Caco-2 (cell line): ENCODE results near the gene ATP6V1G2. TPM values are rescaled to one million over a fixed set of nuclear protein-coding genes. Genes with fewer than 3 reads are reported as not detected.
"Not testable (repeated sequence)": the region's sequence is repeated elsewhere in the genome, so short reads cannot be mapped to it uniquely, and the experiment has no call there.

Experiments used
- BruUV-seq: library from RNA; stranded (reverse); fragments of 400-500 nt; replicated peaks from 2 replicates; lab custom pipeline; 2021; lab: Mats Ljungman, UMichigan
- CTCF ChIA-PET: fragments of 300-600 bp; sonication (Branson Sonifier 250); formaldehyde crosslinking; loops from one replicate; lab custom pipeline; 2022; ENCODE audit warnings: antibody characterized with exemption; lab: Charles Lee
- POLR2A ChIA-PET: fragments of 300-600 bp; sonication (Branson Sonifier 250); formaldehyde crosslinking; loops from one replicate; lab custom pipeline; 2022; ENCODE audit warnings: antibody characterized with exemption; lab: Charles Lee
- DNase-seq, 2 experiments: peaks; one replicate each; pipeline versions ENCODE4 v3.0.0 to v3.0.0-alpha.2; 2020 to 2022
- H3K27me3 ChIP-seq: replicated peaks from 2 replicates; pipeline ENCODE4 v1.6.0; 2011; ENCODE audit warnings: low read length; ENCODE audit not compliant: control insufficient read depth, insufficient read depth
- H3K36me3 ChIP-seq: 2 replicates; pipeline ENCODE4 v1.5.1; 2011; ENCODE audit warnings: low read length; ENCODE audit not compliant: control insufficient read depth, insufficient read depth
- H3K4me1 ChIP-seq: fragments of 250-450 bp; sonication (Bioruptor Pico); 2 replicates; pipeline ENCODE4 v1.5.1; 2020; ENCODE audit warnings: mild to moderate bottlenecking
- H3K4me3 ChIP-seq: 2 replicates; pipeline ENCODE4 v1.5.1; 2011; ENCODE audit warnings: low read depth, mild to moderate bottlenecking, control low read depth, low read length
- H3K9me3 ChIP-seq: fragments of 250-450 bp; sonication (Bioruptor Pico); 2 replicates; pipeline ENCODE4 v1.5.1; 2020; ENCODE audit warnings: mild to moderate bottlenecking, moderate library complexity
- H3K27ac Mint-ChIP-seq: one replicate; pipeline ENCODE4 v1.8.0; 2022; ENCODE audit warnings: mixed read lengths; ENCODE audit not compliant: unreplicated experiment
- H3K27me3 Mint-ChIP-seq: one replicate; pipeline ENCODE4 v1.8.0; 2022; ENCODE audit warnings: mixed read lengths; ENCODE audit not compliant: insufficient read depth, unreplicated experiment
- H3K36me3 Mint-ChIP-seq: one replicate; pipeline ENCODE4 v1.8.0; 2022; ENCODE audit warnings: mild to moderate bottlenecking, mixed read lengths; ENCODE audit not compliant: insufficient read depth, unreplicated experiment
- H3K4me1 Mint-ChIP-seq: one replicate; pipeline ENCODE4 v1.8.0; 2022; ENCODE audit warnings: low read depth, mixed read lengths; ENCODE audit not compliant: unreplicated experiment
- H3K4me3 Mint-ChIP-seq: one replicate; pipeline ENCODE4 v1.8.0; 2022; ENCODE audit warnings: mild to moderate bottlenecking, moderate library complexity, mixed read lengths; ENCODE audit not compliant: unreplicated experiment
- H3K9me3 Mint-ChIP-seq: one replicate; pipeline ENCODE4 v1.8.0; 2022; ENCODE audit warnings: mixed read lengths; ENCODE audit not compliant: unreplicated experiment
- intact Hi-C: fragments of 100-400 bp; cut with micrococcal nuclease; formaldehyde crosslinking; loops from one replicate; pipeline ENCODE4 v1.10.0; 2022; ENCODE audit not compliant: unreplicated experiment
- total RNA-seq: library from RNA; stranded (reverse); gene quantifications from 2 replicates; pipeline ENCODE4 v1.2.3, GENCODE V29; 2022
- TF ChIP-seq, protein P1 (sequence below), 2 experiments: fragments of 200-600 bp in 1 of 2; IDR thresholded peaks; 1 replicate in 1 of 2; 2 replicates in 1 of 2; pipeline versions ENCODE4 v1.5.1 to v1.8.0; 2011 to 2022; ENCODE audit warnings: antibody characterized with exemption in 1 of 2, control low read depth in 1 of 2, inconsistent platforms in 1 of 2, low read depth in 1 of 2, low read length in 1 of 2, mild to moderate bottlenecking in 1 of 2, moderate library complexity in 1 of 2; ENCODE audit not compliant: insufficient read depth in 1 of 2, severe bottlenecking in 1 of 2, unreplicated experiment in 1 of 2

ATP6V1G2 gene
- total RNA-seq, 1 experiment from 2014 or later = 0.43 TPM

GRCh38 chr6:31557443-31558317 is 11.3 kb upstream of the ATP6V1G2 start:
- no peaks in the 10 kb centered on the region for H3K9me3 Mint-ChIP-seq
- TF ChIP-seq, protein P1, sequence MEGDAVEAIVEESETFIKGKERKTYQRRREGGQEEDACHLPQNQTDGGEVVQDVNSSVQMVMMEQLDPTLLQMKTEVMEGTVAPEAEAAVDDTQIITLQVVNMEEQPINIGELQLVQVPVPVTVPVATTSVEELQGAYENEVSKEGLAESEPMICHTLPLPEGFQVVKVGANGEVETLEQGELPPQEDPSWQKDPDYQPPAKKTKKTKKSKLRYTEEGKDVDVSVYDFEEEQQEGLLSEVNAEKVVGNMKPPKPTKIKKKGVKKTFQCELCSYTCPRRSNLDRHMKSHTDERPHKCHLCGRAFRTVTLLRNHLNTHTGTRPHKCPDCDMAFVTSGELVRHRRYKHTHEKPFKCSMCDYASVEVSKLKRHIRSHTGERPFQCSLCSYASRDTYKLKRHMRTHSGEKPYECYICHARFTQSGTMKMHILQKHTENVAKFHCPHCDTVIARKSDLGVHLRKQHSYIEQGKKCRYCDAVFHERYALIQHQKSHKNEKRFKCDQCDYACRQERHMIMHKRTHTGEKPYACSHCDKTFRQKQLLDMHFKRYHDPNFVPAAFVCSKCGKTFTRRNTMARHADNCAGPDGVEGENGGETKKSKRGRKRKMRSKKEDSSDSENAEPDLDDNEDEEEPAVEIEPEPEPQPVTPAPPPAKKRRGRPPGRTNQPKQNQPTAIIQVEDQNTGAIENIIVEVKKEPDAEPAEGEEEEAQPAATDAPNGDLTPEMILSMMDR (IDR thresholded peaks at IDR 0.05; ENCODE audit: insufficient read depth in 1 of 2, low read depth in 1 of 2, low read length in 1 of 2, severe bottlenecking in 1 of 2, unreplicated experiment in 1 of 2) = no peak
- Histone ChIP-seq H3K36me3 (no peaks in the 10 kb centered on the region; the same call in 1 of the 2 replicates), H3K27me3 (no peaks in the 10 kb centered on the region), H3K4me3 (no peak overlapping the region), H3K4me1 (peaks cover 4% of the 10 kb centered on the region; the same call in 1 of the 2 replicates), H3K9me3 (no peaks in the 10 kb centered on the region)
- no peak overlapping the region for H3K4me3 Mint-ChIP-seq
- ChIA-PET POLR2A (no interaction called here), CTCF (no interaction called here)
- no peak overlapping the region for H3K27ac Mint-ChIP-seq
- DNase-seq = no peak
- no peaks in the 10 kb centered on the region for H3K4me1 Mint-ChIP-seq
- no peaks in the 10 kb centered on the region for H3K27me3 Mint-ChIP-seq
- intact Hi-C loops = no loop called here
- BruUV-seq = TSS peak; percentile 18
- H3K36me3 Mint-ChIP-seq = peaks cover 20% of the 10 kb centered on the region

- ChIA-PET CTCF (no interaction called here), POLR2A (no interaction called here)
- TF ChIP-seq, protein P1 (IDR thresholded peaks at IDR 0.05; ENCODE audit: insufficient read depth in 1 of 2, low read depth in 1 of 2, low read length in 1 of 2, severe bottlenecking in 1 of 2, unreplicated experiment in 1 of 2) = no peak
- intact Hi-C loops = no loop called here
- no peak for DNase-seq
- Histone ChIP-seq H3K4me3 (no peak overlapping the region), H3K36me3 (no peaks in the 10 kb centered on the region; the same call in 1 of the 2 replicates), H3K4me1 (peaks cover 4% of the 10 kb centered on the region; the same call in 1 of the 2 replicates), H3K9me3 (no peaks in the 10 kb centered on the region), H3K27me3 (no peaks in the 10 kb centered on the region)
- H3K36me3 Mint-ChIP-seq = peaks cover 33% of the 10 kb centered on the region
- no peaks in the 10 kb centered on the region for H3K27me3 Mint-ChIP-seq
- no TSS peak for BruUV-seq
- H3K9me3 Mint-ChIP-seq = no peaks in the 10 kb centered on the region
- no peak overlapping the region for H3K4me3 Mint-ChIP-seq
- H3K4me1 Mint-ChIP-seq = no peaks in the 10 kb centered on the region
- no peak overlapping the region for H3K27ac Mint-ChIP-seq
Measured at GRCh38 chr6:31556307-31556706, 9.9 kb upstream of the ATP6V1G2 start.

DNA sequence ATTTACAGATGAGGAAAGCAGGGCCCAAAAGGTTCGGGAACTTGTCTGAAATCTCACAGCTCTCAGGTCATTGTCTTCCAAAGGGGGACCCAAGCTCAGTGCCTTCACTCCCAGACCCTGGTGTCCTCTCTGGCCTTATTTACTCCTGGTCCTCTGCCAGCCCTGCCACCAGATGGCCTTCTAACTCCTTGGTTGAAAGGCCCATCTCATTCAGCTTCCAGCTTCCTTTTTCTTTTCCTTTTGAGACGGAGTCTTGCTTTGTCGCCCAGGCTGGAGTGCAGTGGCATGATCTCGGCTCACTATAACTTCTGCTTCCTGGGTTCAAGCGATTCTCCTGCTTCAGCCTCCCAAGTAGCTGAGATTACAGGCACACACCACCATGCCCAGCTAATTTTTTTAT is 5.0 kb upstream of the ATP6V1G2 start:
- peak in 1 of 2 experiments; percentile 50 for DNase-seq
- not testable (repeated sequence) for H3K4me3 Mint-ChIP-seq, BruUV-seq, H3K27me3 ChIP-seq, H3K4me3 ChIP-seq, H3K9me3 Mint-ChIP-seq, H3K36me3 ChIP-seq, H3K27ac Mint-ChIP-seq, H3K27me3 Mint-ChIP-seq, H3K9me3 ChIP-seq, H3K4me1 ChIP-seq, H3K4me1 Mint-ChIP-seq
- intact Hi-C loops = loop anchor here (1.0 kb wide), 1 partner anchor 47 kb away; no protein-coding TSS in a partner anchor
- TF ChIP-seq, protein P1 (IDR thresholded peaks at IDR 0.05; ENCODE audit: insufficient read depth in 1 of 2, low read depth in 1 of 2, low read length in 1 of 2, severe bottlenecking in 1 of 2, unreplicated experiment in 1 of 2) = peak in 1 of 2 experiments; percentile 54
- POLR2A ChIA-PET = interaction anchor here (1.0 kb wide), 1 partner anchor 10 kb away, joined by 4 read pairs; no protein-coding TSS in a partner anchor
- peaks cover 33% of the 10 kb centered on the region for H3K36me3 Mint-ChIP-seq
- CTCF ChIA-PET = interaction anchor here (0.7 to 2.2 kb wide), 6 partner anchors 9 to 46 kb away, joined by 3 to 41 read pairs (median 4); partner anchors contain the start of gene TNF
